HepG2 (cell line): ENCODE results near the gene CMIP. TPM values are rescaled to one million over a fixed set of nuclear protein-coding genes. Genes with fewer than 3 reads are reported as not detected.
A peak's percentile ranks its signal among the peaks of the same experiment; 100 is the strongest.

Experiments used
- HNRNPLL ChIP-seq: fragments of 200-400 bp; formaldehyde crosslinking; IDR thresholded peaks from 2 replicates; pipeline ENCODE4 v1.6.1; 2017; ENCODE audit warnings: mild to moderate bottlenecking, low read depth, low read length; ENCODE audit not compliant: poor library complexity, severe bottlenecking
- ZMYM2 ChIP-seq: sonication (generic); formaldehyde crosslinking; IDR thresholded peaks from 2 replicates; pipeline ENCODE4 v1.8.0; 2022; ENCODE audit warnings: mild to moderate bottlenecking, missing genetic modification reagents
- ZMYM3 ChIP-seq: sonication (generic); formaldehyde crosslinking; IDR thresholded peaks from 2 replicates; pipeline ENCODE4 v1.5.1; 2020; ENCODE audit warnings: mild to moderate bottlenecking, missing genetic modification reagents
- ZNF572 ChIP-seq: sonication (generic); formaldehyde crosslinking; IDR thresholded peaks from 2 replicates; pipeline ENCODE4 v1.5.1; 2020; ENCODE audit warnings: mild to moderate bottlenecking, missing genetic modification reagents
- polyA plus RNA-seq, 8 experiments: library from polyadenylated mRNA; depleted of rRNA in 3 of 8; stranded (reverse) in 7 of 8; unstranded in 1 of 8; fragments of >200 nt; fragmentation: Illumina TruSeq in 4 of 8; extraction: Trizol in 4 of 8; gene quantifications; 2 replicates each; pipeline versions ENCODE4 v1.2.1 to v1.2.3, GENCODE V29; 2011 to 2016; ENCODE audit warnings: low read depth in 4 of 8, missing spikeins in 1 of 8, mixed read lengths in 1 of 8; ENCODE audit not compliant: insufficient read depth in 1 of 8
- total RNA-seq, 5 experiments: library from RNA; depleted of rRNA; stranded (reverse); fragments of >200 nt; fragmentation: Illumina TruSeq; extraction: Trizol; gene quantifications; 2 replicates each; pipeline ENCODE4 v1.2.3, GENCODE V29; 2016; ENCODE audit warnings: low read depth in 1 of 5
- TF ChIP-seq, protein P1 (sequence below): sonication (generic); formaldehyde crosslinking; IDR thresholded peaks from 2 replicates; pipeline ENCODE4 v1.4.0; 2020; ENCODE audit warnings: missing genetic modification reagents
- TF ChIP-seq, protein P2 (sequence below): sonication (generic); formaldehyde crosslinking; IDR thresholded peaks from 2 replicates; pipeline ENCODE4 v1.8.1; 2022; ENCODE audit warnings: low read depth, mild to moderate bottlenecking, missing genetic modification reagents
- TF ChIP-seq, protein P3 (sequence below): sonication (generic); formaldehyde crosslinking; IDR thresholded peaks from 2 replicates; pipeline ENCODE4 v1.5.1; 2020; ENCODE audit warnings: mild to moderate bottlenecking, missing genetic modification reagents

Gene CMIP
- total and polyA plus RNA-seq, 2 of the 13 experiments (the other 11 are each of a cell fraction or from before 2014, with no cell fraction given), result 10.9 to 18.1 TPM

DNA sequence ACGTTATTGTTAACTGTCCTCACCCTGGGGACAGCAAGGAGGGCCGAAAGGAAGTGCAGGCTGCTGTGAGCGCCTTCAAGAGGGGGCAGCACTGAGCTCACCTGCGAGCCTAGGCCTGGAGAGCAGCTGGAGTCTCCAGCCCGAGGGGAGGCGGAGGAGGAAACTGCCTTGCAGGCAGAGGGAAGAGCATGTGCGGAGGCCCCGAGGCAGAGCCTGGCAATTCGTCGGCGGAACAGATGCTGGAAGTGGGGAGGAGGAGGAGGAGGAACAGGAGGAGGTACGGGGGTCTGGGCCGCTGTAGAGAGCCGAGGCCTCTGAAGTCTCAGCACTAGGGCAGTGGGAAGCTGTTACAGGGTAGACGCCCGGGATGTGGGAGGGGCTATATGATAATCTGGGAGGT, 284.8 kb downstream of the CMIP start (continued):
- TF ChIP-seq ZMYM2 (0 out of 2 replicates have a peak, but pooled peaks have one; percentile 23), ZNF572 (CRISPR knock-in tag) (no peak), ZMYM3 (CRISPR knock-in tag) (peak; percentile 71), HNRNPLL (peak; percentile 15)
- TF ChIP-seq, protein P1, sequence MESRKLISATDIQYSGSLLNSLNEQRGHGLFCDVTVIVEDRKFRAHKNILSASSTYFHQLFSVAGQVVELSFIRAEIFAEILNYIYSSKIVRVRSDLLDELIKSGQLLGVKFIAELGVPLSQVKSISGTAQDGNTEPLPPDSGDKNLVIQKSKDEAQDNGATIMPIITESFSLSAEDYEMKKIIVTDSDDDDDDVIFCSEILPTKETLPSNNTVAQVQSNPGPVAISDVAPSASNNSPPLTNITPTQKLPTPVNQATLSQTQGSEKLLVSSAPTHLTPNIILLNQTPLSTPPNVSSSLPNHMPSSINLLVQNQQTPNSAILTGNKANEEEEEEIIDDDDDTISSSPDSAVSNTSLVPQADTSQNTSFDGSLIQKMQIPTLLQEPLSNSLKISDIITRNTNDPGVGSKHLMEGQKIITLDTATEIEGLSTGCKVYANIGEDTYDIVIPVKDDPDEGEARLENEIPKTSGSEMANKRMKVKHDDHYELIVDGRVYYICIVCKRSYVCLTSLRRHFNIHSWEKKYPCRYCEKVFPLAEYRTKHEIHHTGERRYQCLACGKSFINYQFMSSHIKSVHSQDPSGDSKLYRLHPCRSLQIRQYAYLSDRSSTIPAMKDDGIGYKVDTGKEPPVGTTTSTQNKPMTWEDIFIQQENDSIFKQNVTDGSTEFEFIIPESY (CRISPR knock-in tag), result peak; percentile 100
- TF ChIP-seq, protein P2, sequence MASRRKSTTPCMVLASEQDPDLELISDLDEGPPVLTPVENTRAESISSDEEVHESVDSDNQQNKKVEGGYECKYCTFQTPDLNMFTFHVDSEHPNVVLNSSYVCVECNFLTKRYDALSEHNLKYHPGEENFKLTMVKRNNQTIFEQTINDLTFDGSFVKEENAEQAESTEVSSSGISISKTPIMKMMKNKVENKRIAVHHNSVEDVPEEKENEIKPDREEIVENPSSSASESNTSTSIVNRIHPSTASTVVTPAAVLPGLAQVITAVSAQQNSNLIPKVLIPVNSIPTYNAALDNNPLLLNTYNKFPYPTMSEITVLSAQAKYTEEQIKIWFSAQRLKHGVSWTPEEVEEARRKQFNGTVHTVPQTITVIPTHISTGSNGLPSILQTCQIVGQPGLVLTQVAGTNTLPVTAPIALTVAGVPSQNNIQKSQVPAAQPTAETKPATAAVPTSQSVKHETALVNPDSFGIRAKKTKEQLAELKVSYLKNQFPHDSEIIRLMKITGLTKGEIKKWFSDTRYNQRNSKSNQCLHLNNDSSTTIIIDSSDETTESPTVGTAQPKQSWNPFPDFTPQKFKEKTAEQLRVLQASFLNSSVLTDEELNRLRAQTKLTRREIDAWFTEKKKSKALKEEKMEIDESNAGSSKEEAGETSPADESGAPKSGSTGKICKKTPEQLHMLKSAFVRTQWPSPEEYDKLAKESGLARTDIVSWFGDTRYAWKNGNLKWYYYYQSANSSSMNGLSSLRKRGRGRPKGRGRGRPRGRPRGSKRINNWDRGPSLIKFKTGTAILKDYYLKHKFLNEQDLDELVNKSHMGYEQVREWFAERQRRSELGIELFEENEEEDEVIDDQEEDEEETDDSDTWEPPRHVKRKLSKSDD (CRISPR knock-in tag), result no peak
- TF ChIP-seq, protein P3, sequence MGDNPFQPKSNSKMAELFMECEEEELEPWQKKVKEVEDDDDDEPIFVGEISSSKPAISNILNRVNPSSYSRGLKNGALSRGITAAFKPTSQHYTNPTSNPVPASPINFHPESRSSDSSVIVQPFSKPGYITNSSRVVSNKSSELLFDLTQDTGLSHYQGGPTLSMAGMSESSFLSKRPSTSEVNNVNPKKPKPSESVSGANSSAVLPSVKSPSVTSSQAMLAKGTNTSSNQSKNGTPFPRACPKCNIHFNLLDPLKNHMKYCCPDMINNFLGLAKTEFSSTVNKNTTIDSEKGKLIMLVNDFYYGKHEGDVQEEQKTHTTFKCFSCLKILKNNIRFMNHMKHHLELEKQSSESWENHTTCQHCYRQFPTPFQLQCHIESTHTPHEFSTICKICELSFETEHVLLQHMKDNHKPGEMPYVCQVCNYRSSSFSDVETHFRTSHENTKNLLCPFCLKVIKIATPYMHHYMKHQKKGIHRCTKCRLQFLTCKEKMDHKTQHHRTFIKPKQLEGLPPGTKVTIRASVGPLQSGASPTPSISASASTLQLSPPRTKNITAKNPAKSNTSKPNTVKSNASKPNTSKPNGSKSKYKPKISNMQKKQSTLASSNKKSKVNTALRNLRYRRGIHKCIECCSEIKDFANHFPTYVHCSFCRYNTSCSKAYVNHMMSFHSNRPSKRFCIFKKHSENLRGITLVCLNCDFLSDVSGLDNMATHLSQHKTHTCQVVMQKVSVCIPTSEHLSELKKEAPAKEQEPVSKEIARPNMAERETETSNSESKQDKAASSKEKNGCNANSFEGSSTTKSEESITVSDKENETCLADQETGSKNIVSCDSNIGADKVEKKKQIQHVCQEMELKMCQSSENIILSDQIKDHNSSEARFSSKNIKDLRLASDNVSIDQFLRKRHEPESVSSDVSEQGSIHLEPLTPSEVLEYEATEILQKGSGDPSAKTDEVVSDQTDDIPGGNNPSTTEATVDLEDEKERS (CRISPR knock-in tag), result 0 out of 2 replicates have a peak, but pooled peaks have one; percentile 43
